NCI-H510A treated with DMSO at 0.1 percent for 48 hours (cell line): ENCODE measurements around the gene PUS1.
"Not testable (repeated sequence)": the region's sequence is repeated elsewhere in the genome, so short reads cannot be mapped to it uniquely, and the experiment has no call there.

Source experiments
- DNase-seq: peaks from one replicate; lab custom pipeline; 2025; lab: John Stamatoyannopoulos, UW

The PUS1 gene

GRCh38 chr12:131961328-131961727, 32.3 kb downstream of the PUS1 start:
- DNase-seq: not testable (repeated sequence)

- no peak for DNase-seq
Measured at GRCh38 chr12:131962069-131962468, 33.0 kb downstream of the PUS1 start.

- DNase-seq: no peak
Measured at GRCh38 chr12:131963381-131963780, 34.3 kb downstream of the PUS1 start.

GRCh38 chr12:131965073-131965472, 36.0 kb downstream of the PUS1 start:
- DNase-seq: no peak

- no peak for DNase-seq
Measured at GRCh38 chr12:131971226-131971625, 42.1 kb downstream of the PUS1 start.

GRCh38 chr12:131975228-131975627, 46.2 kb downstream of the PUS1 start:
- DNase-seq: no peak

GRCh38 chr12:131979606-131980005, 50.5 kb downstream of the PUS1 start:
- DNase-seq: no peak

GRCh38 chr12:131980263-131980662, 51.2 kb downstream of the PUS1 start:
- DNase-seq: no peak

GRCh38 chr12:131981388-131981787, 52.3 kb downstream of the PUS1 start:
- DNase-seq: no peak

GRCh38 chr12:131982041-131982440, 53.0 kb downstream of the PUS1 start:
- no peak for DNase-seq

GRCh38 chr12:131983026-131983425, 54.0 kb downstream of the PUS1 start:
- no peak for DNase-seq

GRCh38 chr12:131983554-131983953, 54.5 kb downstream of the PUS1 start:
- DNase-seq: no peak

- DNase-seq: no peak
Measured at GRCh38 chr12:131984334-131984733, 55.3 kb downstream of the PUS1 start.

- not testable (repeated sequence) for DNase-seq
Measured at GRCh38 chr12:131985510-131985875, 56.4 kb downstream of the PUS1 start.

- DNase-seq: no peak
Measured at GRCh38 chr12:131986361-131986760, 57.3 kb downstream of the PUS1 start.

GRCh38 chr12:131986910-131987309, 57.8 kb downstream of the PUS1 start:
- DNase-seq: no peak

GRCh38 chr12:131987552-131987951, 58.5 kb downstream of the PUS1 start:
- DNase-seq: no peak

- DNase-seq: no peak
Measured at GRCh38 chr12:131988054-131988796, 59.1 kb downstream of the PUS1 start.

GRCh38 chr12:131989021-131989420, 59.9 kb downstream of the PUS1 start:
- DNase-seq: no peak

- DNase-seq: no peak
Measured at GRCh38 chr12:131990066-131990979, 61.2 kb downstream of the PUS1 start.

- no peak for DNase-seq
Measured at GRCh38 chr12:131990980-131991305, 61.9 kb downstream of the PUS1 start.

GRCh38 chr12:131991816-131992430, 62.8 kb downstream of the PUS1 start:
- no peak for DNase-seq

GRCh38 chr12:131994589-131994988, 65.5 kb downstream of the PUS1 start:
- no peak for DNase-seq
